PFSK-1 (cell line): ENCODE results near the gene METTL6.

Experiments used
- FOXP2 ChIP-seq: optimal IDR thresholded peaks from 2 replicates; pipeline ENCODE3; 2011; ENCODE audit warnings: borderline replicate concordance, control low read depth, inconsistent platforms; ENCODE audit not compliant: insufficient read depth; ENCODE audit errors: extremely low read length, extremely low read depth
- POLR2AphosphoS5 ChIP-seq: IDR thresholded peaks from 2 replicates; pipeline ENCODE4 v1.6.1; 2012; ENCODE audit warnings: low read depth, mild to moderate bottlenecking, control low read depth, low read length, moderate library complexity
- REST ChIP-seq, 2 experiments: IDR thresholded peaks; 2 replicates each; pipeline versions ENCODE4 v1.6.1 to v1.8.0; 2011 to 2012; ENCODE audit warnings: low read depth in 2 of 2, low read length in 2 of 2, control low read depth in 1 of 2, inconsistent platforms in 1 of 2, mild to moderate bottlenecking in 1 of 2, moderate library complexity in 1 of 2; ENCODE audit not compliant: insufficient read depth in 1 of 2
- SIN3A ChIP-seq: IDR thresholded peaks from 2 replicates; pipeline ENCODE4 v1.6.1; 2012; ENCODE audit warnings: mild to moderate bottlenecking, low read length, moderate library complexity, borderline replicate concordance; ENCODE audit not compliant: insufficient read depth
- TAF1 ChIP-seq: IDR thresholded peaks from 2 replicates; pipeline ENCODE4 v1.6.1; 2012; ENCODE audit warnings: low read length, control low read depth, borderline replicate concordance; ENCODE audit not compliant: insufficient read depth

GRCh38 chr3:15443826-15444524, 16.6 kb upstream of the METTL6 start:
- no peak for TF ChIP-seq TAF1
- TF ChIP-seq SIN3A = no peak
- no peak for TF ChIP-seq REST (IDR thresholded peaks at IDR 0.05; ENCODE audit: insufficient read depth in 1 of 2, low read depth in 2 of 2, low read length in 2 of 2)
- no peak for TF ChIP-seq POLR2AphosphoS5
- TF ChIP-seq FOXP2 = no peak
